Mucosa of gallbladder (tissue), 1 donor: Measurements from ENCODE around the gene SERPINB4. TPM values are rescaled to one million over a fixed set of nuclear protein-coding genes. Genes with fewer than 3 reads are reported as not detected.
"Not testable (repeated sequence)": the region's sequence is repeated elsewhere in the genome, so short reads cannot be mapped to it uniquely, and the experiment has no call there.

ENCODE experiments used
- DNase-seq: peaks from one replicate; pipeline ENCODE4 v3.0.0-alpha.2; 2020; ENCODE audit warnings: low spot score
- total RNA-seq: library from RNA; stranded (reverse); gene quantifications from one replicate; pipeline ENCODE4 v1.2.1, GENCODE V29; 2021
- donor health status: DM: no; HTN: no; CAD: no.

SERPINB4 gene
- total RNA-seq = not detected

DNA sequence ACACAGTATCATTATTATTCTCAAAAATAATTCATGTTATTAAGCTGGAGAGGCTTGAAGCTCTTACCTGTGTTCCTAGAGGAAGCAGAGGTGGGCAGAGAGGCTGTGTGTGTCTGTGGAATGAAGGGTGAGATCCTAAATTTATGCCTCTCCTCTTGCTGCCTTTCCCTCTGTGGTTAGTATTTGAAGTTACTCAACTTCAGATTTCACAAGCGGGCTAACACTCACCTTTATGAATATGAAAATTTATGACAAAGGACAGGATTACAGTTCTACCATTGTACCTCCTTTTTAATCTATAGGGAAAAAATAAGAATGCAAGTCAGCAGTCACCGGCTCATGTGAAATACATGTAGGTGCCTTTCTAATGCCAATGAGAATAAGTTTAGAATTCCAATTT lies at the start of gene SERPINB4:
Gene SERPINB4 (minus strand): TSS at position 115 of the 400 bp plus-strand sequence. CDS start 679 bp downstream, outside the sequence.
- DNase-seq = not testable (repeated sequence)

DNA sequence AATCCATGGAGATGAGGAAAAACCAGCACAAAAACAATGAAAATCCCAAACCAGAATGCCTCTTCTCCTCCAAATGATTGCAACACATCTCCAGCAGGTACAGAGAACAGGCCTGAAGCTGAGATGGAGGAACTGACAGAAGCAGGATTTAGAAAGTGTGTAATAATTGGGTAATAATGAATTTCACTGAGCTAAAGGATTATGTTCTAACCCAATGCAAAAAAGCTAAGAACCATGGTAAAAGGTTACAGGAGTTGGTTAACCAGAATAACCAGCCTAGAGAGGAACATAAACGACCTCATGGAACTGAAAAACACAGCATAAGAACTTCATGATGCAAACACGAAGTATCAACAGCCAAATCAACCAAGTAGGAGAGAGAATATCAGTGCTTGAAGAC lies 45.0 kb upstream of the SERPINB4 start:
- no peak for DNase-seq

DNA sequence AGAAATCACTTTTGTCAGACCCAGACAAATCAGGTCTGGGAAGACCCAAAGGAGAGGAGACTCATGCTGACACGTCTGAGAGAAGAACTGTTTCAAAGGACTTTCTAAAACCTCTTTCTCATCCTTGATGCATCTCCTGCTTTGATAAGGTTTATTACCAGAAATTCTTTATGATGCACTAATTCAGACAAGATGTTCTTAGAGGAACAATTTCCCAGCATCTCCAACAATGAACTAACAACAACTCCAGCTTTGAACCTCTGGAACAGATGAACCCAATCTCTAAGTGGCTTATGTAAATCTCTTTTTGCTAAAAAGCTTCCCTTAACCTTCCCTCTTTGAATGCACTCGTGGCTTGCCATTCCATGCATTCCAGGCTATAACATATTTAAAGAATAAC lies 42.8 kb upstream of the SERPINB4 start:
- no peak for DNase-seq

DNA sequence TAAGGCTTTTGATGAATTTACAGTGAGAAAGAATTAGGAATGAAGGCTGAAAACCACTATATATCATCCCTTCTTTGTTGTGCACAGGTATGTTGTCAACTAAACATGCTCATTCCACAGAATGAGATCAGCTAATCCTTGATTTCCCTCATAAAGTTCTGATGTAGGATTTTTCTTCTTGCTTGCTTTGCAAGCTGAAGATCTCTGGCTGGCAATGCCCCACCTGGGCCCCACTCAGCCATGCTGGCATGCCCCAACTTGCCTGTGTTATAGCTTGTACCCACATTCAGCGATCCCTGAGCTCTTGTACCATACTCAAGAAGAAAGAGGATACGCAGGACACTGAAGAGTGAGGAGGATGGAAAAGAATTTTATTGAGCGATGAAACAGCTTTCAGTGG lies 40.7 kb upstream of the SERPINB4 start:
- DNase-seq = no peak

DNA sequence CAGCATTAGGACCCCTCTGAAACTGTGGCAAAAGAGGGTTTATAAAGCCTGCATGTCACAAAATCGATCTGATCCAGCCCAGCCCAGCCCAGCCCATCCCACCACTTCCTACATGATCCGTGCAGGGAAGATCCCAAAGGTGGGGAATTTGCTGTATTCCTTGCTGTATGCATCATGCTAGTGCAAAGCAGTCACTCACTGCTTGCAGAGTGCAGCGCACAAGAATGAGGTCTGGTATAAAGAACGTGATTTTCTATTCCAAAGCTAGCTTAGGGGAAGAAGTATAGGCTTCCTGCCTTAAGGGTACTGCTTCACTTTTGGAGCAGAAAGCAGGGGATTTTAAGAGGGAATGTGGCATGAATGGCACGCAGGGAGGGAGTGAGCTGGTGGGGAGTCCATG lies 39.8 kb upstream of the SERPINB4 start:
- DNase-seq = no peak

DNA sequence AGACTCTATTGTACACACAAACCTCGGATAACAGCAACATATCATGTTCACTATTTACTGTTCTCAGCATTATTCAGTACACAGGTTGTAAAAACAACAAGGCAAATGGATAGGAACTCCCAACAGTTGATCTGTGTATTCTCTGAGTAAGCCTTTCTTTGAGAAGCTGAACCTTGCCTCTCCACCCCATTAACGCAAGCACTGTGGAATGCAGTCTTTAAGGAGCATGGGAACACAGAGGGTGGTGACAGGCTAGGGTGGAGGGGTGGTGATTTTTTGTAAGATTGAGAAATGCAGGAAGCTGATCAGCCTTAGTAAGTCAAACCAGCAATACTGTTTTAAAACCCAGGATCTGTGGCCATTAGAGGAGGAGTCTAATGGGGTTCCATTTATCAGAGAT lies 39.1 kb upstream of the SERPINB4 start:
- DNase-seq = peak; percentile 26

DNA sequence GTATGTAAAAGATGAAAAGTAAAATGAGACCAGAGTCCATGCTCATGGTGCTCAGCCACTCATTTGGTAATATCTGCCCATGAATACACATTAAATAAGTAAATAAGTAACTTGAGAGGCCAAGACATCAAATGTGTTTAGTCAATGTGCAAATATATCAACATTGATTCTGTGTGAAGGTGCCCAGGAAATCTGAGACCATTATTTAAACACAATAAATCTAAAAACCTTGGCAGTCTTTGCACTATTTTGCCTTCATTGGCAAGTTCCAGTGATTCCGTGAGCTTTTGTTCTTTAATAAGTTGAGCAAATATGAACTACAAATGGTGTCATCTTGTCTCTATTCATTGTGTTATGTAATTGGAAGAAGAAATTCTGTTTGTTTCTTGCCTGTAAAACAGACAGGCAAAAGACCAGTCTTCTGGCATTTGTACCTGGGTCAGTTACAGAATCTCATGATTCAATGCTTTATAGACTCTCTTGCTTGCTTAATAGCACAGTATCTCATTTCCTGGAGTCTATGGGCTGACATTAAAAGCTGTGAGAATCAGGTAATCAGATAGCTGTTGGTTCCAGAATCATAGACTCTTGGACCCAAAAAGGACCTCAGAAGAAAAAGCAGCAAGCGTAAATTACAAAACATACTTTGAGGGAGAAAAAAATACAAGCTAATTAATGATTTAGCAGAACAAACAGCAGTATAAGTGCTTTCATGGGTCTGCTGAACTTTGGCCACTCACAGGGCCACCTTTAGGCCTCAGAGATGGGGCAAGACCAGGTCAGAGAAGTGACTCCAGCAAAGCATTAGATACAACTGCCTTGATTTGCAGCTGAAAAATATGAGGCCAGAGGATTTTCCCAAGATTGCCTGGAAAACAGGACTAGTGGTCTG lies 37.6 kb upstream of the SERPINB4 start:
- no peak for DNase-seq

DNA sequence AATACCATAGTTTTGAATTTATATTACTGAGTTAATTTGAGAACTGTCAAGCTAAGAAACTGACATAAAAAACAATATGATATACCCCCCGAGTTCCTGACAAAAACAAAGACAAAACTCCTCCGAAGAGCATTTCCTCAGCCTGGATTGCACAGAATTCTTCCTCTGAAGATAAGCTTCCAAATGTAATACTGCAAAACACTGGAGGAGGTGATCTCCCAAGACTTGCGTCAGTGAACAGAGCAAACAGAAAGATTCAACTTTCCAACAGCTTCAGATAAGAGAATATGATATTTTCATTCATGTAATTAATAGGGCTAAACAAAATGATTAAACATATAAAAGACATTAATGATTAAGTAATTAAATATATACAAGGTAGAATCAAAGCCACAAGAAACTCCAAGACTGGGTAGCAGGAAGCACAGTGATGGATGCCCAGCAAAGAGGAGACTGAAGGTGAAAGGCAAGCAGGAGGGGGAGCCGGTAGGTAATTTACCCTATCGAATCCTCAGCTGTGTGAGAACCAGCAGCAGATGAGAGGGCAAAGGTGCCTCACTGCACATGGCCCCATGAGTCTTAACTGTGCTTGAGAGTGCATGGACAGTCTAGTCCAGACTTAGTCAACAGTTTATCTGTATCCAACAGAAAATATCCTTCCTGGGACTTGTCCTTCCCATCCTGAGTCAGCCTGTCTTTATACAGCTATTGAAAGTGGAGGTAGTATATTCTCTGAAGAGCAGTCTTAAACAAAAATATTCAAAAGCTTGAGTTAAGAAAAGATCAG lies 36.0 kb upstream of the SERPINB4 start:
- no peak for DNase-seq

DNA sequence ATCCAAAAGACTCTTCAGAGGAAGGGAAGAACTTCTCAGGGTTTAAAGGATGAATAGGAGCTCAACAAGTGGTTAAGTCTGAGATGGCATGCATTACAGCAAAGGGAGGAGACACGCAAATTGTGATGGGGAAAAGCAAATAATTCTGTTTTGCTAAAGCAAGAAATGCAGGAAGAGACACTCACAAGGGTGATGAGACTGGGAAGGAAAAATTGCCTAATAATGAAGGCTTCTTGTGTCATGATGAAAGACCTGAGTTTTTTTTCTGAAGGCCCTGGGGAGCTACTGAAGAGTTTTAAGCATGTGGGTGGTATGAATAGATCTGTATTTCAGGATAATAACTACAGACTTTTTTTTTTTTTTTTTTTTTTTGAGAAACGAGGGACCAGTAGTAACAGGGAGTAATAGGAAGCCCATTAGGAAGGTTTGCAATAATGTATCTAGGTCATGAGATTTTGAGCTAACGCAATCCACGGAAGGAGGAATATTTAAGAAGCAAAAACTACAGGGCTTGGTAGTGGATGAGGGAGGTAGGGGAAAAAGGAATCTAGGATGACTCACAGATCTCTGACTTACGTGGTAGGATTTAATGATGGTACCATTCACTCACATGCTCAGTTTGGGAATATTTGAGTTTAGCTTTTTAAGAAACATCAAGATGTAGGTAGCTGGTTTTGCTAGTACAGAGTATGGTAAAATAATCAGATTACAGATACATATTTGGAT lies 33.6 kb upstream of the SERPINB4 start:
- DNase-seq = no peak

DNA sequence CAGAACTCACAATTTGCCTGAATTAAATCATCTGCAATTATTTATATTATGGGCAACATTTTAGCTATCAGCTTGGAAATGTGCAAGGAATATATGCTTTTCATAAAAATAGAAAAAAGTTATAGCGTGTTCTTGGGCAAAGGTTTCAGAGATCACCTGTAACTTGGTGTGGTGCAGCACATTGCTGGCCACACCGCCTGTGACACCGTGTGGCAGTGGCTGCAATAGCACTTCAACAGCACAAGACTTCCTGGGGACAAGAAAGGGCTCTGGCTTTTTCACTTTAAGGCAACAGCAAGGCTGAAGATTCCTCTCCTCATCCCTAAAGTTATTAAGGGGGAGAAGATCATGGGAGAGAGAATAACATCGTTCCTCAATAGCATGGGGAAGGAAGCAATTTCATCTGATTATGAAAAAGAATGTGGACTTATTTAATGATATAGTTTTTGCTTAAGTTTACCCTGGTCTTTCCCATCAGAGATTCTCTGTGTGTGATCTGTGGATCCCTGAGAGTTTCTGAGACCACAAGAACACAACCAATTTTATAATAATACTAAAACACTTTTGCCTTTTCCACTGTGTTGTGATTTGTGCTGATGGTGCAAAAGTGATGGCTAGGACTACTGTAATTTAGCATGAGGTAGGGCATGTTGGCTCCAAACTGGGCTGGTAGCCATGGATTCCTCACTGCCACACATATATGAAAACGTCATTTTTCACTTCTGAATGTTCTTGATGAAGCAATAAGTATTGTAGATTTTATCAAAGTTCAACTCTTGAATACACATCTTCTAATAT lies 32.7 kb upstream of the SERPINB4 start:
- no peak for DNase-seq

DNA sequence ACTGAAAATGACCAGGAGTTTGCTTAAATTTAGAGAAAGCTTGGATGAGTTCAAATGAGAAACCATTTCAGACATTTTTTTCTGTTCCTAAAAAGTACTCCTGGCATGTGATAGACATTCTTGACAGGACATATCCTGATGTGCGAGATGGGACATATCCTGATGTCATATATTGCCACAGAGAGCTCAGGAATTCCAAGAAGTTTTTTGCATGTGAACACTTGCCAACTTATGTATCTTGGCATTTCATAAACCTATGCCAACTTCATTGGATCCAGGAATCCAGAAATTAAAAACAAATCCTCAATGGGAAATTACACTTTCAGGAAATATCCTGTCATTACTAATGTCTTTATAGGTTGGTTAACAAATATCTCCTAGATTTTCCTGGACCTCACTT lies 20.5 kb upstream of the SERPINB4 start:
- DNase-seq = no peak

DNA sequence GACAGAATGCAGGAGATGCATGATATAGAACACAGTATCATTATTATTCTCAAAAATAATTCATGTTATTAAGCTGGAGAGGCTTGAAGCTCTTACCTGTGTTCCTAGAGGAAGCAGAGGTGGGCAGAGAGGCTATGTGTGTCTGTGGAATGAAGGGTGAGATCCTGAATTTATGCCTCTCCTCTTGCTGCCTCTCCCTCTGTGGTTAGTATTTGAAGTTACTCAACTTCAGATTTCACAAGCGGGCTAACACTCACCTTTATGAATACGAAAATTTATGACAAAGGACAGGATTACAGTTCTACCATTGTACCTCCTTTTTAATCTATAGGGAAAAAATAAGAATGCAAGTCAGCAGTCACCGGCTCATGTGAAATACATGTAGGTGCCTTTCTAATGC lies 17.7 kb upstream of the SERPINB4 start, which contains the start of gene SERPINB3:
Gene SERPINB3 (minus strand): TSS at position 144 of the 400 bp plus-strand sequence. CDS start 677 bp downstream, outside the sequence.
- DNase-seq = not testable (repeated sequence)

DNA sequence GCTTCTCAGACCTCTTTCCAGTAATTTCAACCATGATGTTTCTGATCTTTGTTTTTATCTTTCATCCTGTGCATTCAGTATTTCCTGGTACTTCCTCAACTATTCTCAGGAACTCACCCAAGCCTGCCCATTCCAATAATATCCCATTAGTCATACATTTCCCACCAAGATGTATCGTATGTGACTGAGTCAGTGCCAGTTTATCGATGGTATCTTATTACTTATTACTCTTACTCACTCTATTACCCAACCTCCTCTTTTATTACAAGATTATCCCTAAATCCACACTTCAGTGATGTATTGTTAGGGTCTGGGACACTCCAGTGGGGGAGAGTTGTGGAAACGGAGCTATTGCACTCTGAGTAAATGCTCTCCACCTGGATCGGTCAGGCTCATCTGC lies 14.9 kb upstream of the SERPINB4 start:
- not testable (repeated sequence) for DNase-seq

DNA sequence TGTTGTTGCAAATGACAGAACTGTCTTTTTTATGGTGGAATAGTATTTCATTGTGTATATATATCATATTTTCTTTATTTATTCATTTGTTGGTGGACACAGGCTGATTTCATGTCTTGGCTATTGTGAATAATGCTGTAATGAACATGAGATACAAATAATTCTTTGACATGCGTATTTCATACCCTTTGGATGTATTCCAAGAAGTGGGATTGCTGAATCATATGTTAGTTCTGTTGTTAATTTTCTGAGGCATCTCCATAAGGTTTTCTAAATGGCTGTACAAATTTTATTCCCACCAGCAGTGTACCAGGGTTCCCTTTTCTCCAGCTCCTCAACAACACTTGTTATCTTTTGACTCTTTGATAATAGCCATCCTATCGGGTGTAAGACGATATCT lies 6.2 kb upstream of the SERPINB4 start:
- not testable (repeated sequence) for DNase-seq

DNA sequence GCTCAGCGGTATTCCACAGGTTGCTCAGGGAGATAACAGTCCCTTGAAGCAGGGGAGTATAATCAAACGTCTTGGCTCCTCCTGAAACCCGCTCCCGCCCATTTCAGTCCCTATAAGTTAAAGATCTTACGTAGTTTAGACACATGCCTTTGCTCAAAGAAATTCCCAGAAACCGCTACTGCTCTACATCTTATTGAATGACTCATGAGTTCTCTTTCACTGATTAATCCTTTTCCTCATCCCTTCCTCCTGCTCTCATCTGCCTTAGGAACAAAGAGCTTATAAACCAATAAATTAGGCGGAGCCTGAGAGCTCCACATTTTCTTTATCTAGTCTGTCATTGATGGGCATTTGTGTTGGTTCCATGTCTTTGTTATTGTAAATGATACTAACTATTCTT lies 4.2 kb upstream of the SERPINB4 start:
- no peak for DNase-seq

DNA sequence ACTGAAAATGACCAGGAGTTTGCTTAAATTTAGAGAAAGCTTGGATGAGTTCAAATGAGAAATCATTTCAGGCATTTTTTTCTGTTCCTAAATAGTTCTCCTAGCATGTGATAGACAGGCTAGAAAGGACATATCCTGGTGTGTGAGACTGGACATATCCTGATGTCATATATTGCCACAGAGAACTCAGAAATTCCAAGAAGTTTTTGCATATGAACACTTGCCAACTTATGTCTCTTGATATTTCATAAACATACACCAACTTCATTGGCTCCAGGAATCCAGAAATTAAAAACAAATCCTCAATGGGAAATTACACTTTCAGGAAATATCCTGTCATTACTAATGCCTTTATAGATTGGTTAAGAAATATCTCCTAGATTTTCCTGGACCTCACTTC lies 2.9 kb upstream of the SERPINB4 start:
- DNase-seq = no peak

DNA sequence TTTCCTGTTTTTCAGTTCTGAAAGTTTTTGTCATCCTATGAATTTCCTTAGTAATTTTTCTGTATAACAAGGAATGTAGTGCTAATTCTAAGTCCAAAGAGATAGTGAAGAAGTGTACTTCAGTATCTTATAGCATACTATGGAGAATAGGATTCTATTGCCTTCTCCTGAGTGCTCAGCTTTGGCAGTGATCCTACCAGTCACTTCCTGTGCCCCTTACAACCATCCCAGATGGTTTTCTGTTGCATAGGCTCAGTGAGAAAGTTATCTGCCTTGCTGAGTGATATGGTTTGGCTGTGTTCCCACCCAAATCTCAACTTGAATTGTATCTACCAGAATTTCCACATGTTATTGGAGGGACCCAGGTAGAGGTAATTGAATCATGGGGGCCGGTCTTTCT lies 638 bp upstream of the SERPINB4 start:
- DNase-seq = not testable (repeated sequence)

DNA sequence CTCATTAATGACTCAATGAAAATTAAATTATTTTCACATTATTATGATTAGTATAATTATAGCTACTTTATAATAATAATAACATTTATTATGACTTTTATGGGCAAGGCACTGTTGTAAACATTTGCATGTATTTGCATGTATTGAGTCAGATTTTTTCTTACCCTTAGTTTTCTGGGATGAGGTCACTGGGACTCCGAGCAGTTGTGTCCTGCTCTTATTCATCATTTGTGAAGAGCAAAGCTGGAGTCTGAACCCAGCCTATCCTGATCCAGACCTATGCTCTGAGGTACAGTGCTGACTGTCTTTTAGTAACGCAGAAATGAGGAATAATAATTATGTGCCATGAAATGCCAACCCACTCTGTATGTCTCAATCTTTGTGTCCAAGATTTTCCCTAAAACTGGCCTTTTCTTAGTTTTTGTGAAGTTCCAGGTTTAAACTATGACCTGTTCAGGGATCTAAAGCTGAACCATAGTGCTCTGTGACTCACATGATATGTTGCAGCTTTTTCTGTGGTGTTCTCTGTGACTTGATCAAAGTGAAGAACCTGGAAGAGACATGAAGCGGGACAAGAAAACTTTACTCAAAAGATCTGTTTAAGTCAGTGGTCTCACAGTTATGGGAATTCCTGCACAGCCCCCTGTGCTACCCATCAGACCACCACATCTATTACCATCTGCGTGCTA lies 1.2 kb downstream of the SERPINB4 start:
- DNase-seq = not testable (repeated sequence)

DNA sequence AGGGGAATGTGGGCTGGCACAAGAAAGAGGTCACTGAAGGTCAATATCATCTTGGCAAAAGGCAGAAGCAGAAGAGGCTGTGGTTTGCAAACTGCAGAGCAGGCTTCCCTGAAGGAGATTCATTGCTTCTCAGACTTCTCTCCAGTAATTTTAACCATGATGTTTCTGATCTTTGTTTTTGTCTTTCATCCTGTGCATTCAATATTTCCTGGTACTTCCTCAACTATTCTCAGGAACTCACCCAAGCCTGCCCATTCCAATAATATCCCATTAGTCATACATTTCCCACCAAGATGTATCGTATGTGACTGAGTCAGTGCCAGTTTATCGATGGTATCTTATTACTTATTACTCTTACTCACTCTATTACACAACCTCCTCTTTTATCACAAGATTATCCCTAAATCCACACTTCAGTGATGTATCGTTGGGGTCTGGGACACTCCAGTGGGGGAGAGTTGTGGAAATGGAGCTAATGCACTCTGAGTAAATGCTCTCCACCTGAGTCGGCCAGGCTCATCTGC lies 2.8 kb downstream of the SERPINB4 start:
- not testable (repeated sequence) for DNase-seq

DNA sequence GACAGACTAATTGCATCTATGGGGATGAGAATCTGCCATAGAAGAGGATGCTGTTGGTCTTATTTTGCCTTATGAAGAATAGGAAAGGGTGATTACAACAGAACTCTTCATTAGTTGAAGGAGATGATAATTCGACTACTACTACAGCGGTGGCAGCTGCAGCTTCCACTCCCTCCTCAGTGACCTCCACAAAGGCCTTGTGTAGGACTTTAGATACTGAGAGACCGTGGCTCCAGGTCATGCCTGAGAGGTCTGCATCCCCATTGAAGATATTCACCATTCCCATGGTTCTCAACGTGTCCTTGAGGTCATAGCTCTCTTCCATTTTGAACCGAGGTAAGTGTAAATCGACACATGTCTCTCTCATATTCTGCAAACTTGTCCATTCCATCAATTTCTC lies 6.4 kb downstream of the SERPINB4 start:
- no peak for DNase-seq
